ENCODE results near the gene TMTC1. TPM values are rescaled to one million over a fixed set of nuclear protein-coding genes. Genes with fewer than 3 reads are reported as not detected.

The TMTC1 gene
- total and polyA plus RNA-seq, 7 experiments from 2014 or later, result 0.19 to 2.8 (median 0.46) TPM; not detected in 3

DNA sequence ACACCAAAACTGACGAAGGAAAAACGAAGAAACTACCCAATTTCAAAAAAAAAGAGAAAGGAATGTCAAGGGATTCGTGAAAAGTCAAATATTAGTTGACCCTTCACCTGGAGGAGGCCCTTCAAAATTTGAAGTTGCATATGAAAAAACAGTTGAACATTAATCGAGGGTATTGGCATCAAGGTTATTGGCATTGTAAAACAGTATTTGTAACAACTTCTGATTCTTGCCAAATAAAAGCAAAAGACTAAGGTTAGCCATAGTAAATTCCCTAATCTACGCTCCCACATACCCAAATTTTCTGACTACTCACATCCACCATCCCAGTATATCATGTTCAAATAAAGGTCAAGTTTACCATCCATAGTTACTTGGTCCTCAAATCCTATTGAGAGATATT, 118.6 kb downstream of the TMTC1 start:
- POLR2A ChIA-PET, result no interaction called here

DNA sequence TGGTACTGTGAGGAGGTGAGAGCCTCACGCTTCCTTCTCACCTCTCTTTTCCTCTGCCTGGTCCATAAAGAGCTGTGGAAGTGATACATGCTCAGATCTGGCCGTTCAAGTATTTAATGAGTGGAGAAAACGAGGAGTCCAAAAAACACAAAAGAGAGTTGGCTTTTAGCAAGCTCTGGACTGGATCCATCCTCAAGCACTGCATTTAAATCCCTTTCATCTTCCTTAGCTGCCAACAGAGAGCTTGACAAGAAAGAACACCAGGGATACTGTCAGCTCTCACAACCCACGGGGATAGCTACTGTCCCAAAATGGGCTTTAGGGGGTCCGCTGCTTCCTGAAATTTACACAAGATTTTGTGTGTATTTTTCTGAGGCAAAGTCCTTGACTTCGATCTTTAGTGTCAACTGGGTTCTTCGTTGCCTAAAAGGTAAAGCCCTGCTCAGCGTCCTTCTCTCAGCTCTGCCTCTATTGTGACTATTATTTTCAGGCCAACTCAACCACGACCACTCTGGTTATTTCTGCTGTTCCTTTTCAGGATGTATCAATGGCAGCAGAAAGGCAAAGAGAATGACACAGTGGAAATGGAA, 120.9 kb downstream of the TMTC1 start:
- POLR2A ChIA-PET, result no interaction called here
- ATAC-seq (no peak), DNase-seq (no peak)
- H3K27me3 Mint-ChIP-seq, result peaks cover 0 to 3% (median 0%) of the 10 kb centered on the region in 5 donors
- no peak overlapping the region for H3K4me3 Mint-ChIP-seq
- H3K36me3 Mint-ChIP-seq, result no peaks in the 10 kb centered on the region
- no peaks in the 10 kb centered on the region for H3K4me1 Mint-ChIP-seq
- Histone ChIP-seq H3K4me3 (ENCODE audit: low read length) (no peak overlapping the region), H3K27me3 (ENCODE audit: control insufficient read depth in 2 of 2, insufficient read depth in 2 of 2, low read length in 2 of 2) (no peaks in the 10 kb centered on the region), H3K36me3 (ENCODE audit: control insufficient read depth in 2 of 3, insufficient read depth in 3 of 3, low read length in 3 of 3) (no peaks in the 10 kb centered on the region), H3K9me3 (ENCODE audit: control insufficient read depth in 2 of 3, low read length in 3 of 3) (no peaks in the 10 kb centered on the region), H3K4me1 (ENCODE audit: control insufficient read depth in 2 of 2, insufficient read depth in 2 of 2, low read length in 2 of 2) (no peaks in the 10 kb centered on the region), H3K27ac (ENCODE audit: low read depth, low read length) (no peak overlapping the region)
- intact Hi-C loops (cut with micrococcal nuclease), result no loop called here
- CTCF ChIA-PET, result no interaction called here
- H3K9me3 Mint-ChIP-seq, result peaks cover 0 to 1% (median 0%) of the 10 kb centered on the region in 11 donors
- H3K27ac Mint-ChIP-seq, result no peak overlapping the region

More for the DNA sequence above, 118.6 kb downstream of the TMTC1 start:
- Mint-ChIP-seq H3K27ac (no peak overlapping the region), H3K27me3 (peaks cover 0 to 7% (median 0%) of the 10 kb centered on the region in 5 donors), H3K4me1 (no peaks in the 10 kb centered on the region), H3K4me3 (no peak overlapping the region), H3K36me3 (no peaks in the 10 kb centered on the region), H3K9me3 (peaks cover 0 to 1% (median 0%) of the 10 kb centered on the region in 11 donors)
- H3K9me3 ChIP-seq (ENCODE audit: control insufficient read depth in 2 of 3, low read length in 3 of 3), result no peaks in the 10 kb centered on the region
- DNase-seq, result no peak
- CTCF ChIA-PET, result no interaction called here
- H3K36me3 ChIP-seq (ENCODE audit: control insufficient read depth in 2 of 3, insufficient read depth in 3 of 3, low read length in 3 of 3), result no peaks in the 10 kb centered on the region
- H3K4me3 ChIP-seq (ENCODE audit: low read length), result no peak overlapping the region
- H3K4me1 ChIP-seq (ENCODE audit: control insufficient read depth in 2 of 2, insufficient read depth in 2 of 2, low read length in 2 of 2), result no peaks in the 10 kb centered on the region
- intact Hi-C loops (cut with micrococcal nuclease), result no loop called here
- ATAC-seq, result no peak
- H3K27me3 ChIP-seq (ENCODE audit: control insufficient read depth in 2 of 2, insufficient read depth in 2 of 2, low read length in 2 of 2), result no peaks in the 10 kb centered on the region
- H3K27ac ChIP-seq (ENCODE audit: low read depth, low read length), result no peak overlapping the region

DNA sequence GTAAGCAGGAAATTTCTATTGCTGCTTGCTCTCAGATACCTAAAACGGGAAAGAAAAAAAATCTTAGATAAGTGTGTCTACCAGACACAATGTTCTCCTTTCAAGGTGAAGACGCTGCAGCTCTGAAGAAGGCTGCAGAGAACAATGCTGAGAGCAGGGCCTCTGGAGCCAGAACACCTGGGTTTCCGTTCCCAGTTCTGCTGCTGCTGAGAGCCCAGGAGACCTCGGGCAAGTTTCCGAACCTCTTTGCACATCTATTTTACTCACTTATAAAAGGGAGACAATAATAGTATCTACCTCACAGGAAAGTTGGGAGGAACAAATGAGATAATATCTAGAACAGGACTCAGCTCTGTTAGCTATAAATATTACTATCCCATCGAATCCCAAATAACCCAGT, 122.9 kb downstream of the TMTC1 start:
- Mint-ChIP-seq H3K9me3 (peaks cover 0 to 1% (median 0%) of the 10 kb centered on the region in 11 donors), H3K27me3 (peaks cover 0 to 14% (median 0%) of the 10 kb centered on the region in 5 donors), H3K4me1 (no peaks in the 10 kb centered on the region), H3K36me3 (no peaks in the 10 kb centered on the region), H3K4me3 (no peak overlapping the region), H3K27ac (no peak overlapping the region)
- ChIA-PET CTCF (no interaction called here), POLR2A (no interaction called here)
- H3K4me3 ChIP-seq (ENCODE audit: low read length), result no peak overlapping the region
- no peaks in the 10 kb centered on the region for H3K36me3 ChIP-seq (ENCODE audit: control insufficient read depth in 2 of 3, insufficient read depth in 3 of 3, low read length in 3 of 3)
- H3K27me3 ChIP-seq (ENCODE audit: control insufficient read depth in 2 of 2, insufficient read depth in 2 of 2, low read length in 2 of 2), result no peaks in the 10 kb centered on the region
- intact Hi-C loops (cut with micrococcal nuclease), result no loop called here
- ATAC-seq, result no peak
- DNase-seq, result no peak
- no peak overlapping the region for H3K27ac ChIP-seq (ENCODE audit: low read depth, low read length)
- no peaks in the 10 kb centered on the region for H3K4me1 ChIP-seq (ENCODE audit: control insufficient read depth in 2 of 2, insufficient read depth in 2 of 2, low read length in 2 of 2)
- no peaks in the 10 kb centered on the region for H3K9me3 ChIP-seq (ENCODE audit: control insufficient read depth in 2 of 3, low read length in 3 of 3)

DNA sequence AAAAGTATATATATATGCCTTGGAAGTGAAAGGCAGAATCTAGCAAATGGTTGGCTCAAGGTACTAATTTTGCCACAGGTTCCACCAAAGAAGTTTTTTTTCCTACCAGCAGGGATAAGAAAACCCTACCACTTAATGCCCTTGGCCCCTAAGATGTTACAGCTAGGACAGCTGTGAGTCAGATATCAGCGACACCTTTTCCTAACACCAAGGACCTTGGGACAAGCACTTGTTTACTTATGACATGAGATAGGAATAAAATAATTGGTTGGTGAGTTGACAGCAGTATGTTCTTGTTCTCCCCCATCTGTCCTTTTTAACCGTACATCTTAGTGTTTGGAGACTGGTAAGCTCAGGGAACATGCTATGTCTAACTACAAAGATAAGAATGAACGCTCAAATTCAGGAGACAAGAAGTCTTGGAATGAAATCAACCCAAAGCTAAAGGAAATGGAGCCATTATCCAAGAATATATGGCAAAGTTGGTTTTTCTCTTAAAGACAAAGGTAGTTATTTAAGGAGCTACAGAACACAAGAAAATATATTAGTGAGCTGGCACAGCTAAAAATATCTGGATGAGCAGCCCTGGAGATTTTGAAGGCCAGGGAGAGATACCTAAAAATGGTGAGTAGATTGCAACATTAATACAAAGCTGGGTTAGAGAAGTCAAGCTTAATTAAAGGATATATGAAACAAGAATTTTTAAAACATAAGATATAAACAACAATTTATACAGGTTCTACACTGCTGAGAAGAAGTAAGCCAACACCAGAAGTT, 126.8 kb downstream of the TMTC1 start:
- H3K4me1 ChIP-seq (ENCODE audit: control insufficient read depth in 2 of 2, insufficient read depth in 2 of 2, low read length in 2 of 2), result no peaks in the 10 kb centered on the region
- Mint-ChIP-seq H3K36me3 (peaks cover 0 to 4% (median 0%) of the 10 kb centered on the region in 5 donors), H3K4me1 (no peaks in the 10 kb centered on the region), H3K4me3 (no peak overlapping the region), H3K9me3 (peaks cover 0 to 1% (median 0%) of the 10 kb centered on the region in 11 donors), H3K27ac (no peak overlapping the region), H3K27me3 (peaks cover 0 to 31% (median 2%) of the 10 kb centered on the region in 5 donors)
- no peak overlapping the region for H3K4me3 ChIP-seq (ENCODE audit: low read length)
- ATAC-seq, result no peak
- DNase-seq, result no peak
- H3K27me3 ChIP-seq (ENCODE audit: control insufficient read depth in 2 of 2, insufficient read depth in 2 of 2, low read length in 2 of 2), result no peaks in the 10 kb centered on the region
- POLR2A ChIA-PET, result no interaction called here
- intact Hi-C loops (cut with micrococcal nuclease), result no loop called here
- CTCF ChIA-PET, result no interaction called here
- H3K9me3 ChIP-seq (ENCODE audit: control insufficient read depth in 2 of 3, low read length in 3 of 3), result no peaks in the 10 kb centered on the region
- no peaks in the 10 kb centered on the region for H3K36me3 ChIP-seq (ENCODE audit: control insufficient read depth in 2 of 3, insufficient read depth in 3 of 3, low read length in 3 of 3)
- no peak overlapping the region for H3K27ac ChIP-seq (ENCODE audit: low read depth, low read length)

DNA sequence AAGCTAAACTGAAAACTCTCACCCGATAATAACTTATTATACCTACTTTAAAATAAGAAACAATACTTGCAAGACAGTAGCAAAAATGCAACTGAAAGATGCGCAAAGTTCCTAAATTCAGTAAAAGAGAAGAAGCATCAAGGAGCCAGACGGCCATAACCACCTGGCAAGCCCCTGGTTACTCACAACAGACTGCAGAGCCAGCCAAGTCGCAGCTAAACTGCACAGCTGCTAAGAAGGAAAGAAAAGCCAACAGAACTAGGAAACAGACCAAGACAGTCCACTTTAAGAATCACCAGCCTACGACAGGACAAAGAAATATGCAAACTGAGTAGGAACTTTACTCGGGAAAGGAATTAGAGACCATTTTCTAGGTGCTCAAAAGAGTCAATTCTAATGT, 127.9 kb downstream of the TMTC1 start:
- peaks cover 0 to 34% (median 6%) of the 10 kb centered on the region in 5 donors for H3K27me3 Mint-ChIP-seq
- H3K4me1 Mint-ChIP-seq, result no peaks in the 10 kb centered on the region
- peaks cover 0 to 4% (median 0%) of the 10 kb centered on the region in 5 donors for H3K36me3 Mint-ChIP-seq
- Histone ChIP-seq H3K27ac (ENCODE audit: low read depth, low read length) (no peak overlapping the region), H3K4me1 (ENCODE audit: control insufficient read depth in 2 of 2, insufficient read depth in 2 of 2, low read length in 2 of 2) (no peaks in the 10 kb centered on the region), H3K27me3 (ENCODE audit: control insufficient read depth in 2 of 2, insufficient read depth in 2 of 2, low read length in 2 of 2) (no peaks in the 10 kb centered on the region), H3K36me3 (ENCODE audit: control insufficient read depth in 2 of 3, insufficient read depth in 3 of 3, low read length in 3 of 3) (no peaks in the 10 kb centered on the region), H3K9me3 (ENCODE audit: control insufficient read depth in 2 of 3, low read length in 3 of 3) (no peaks in the 10 kb centered on the region), H3K4me3 (ENCODE audit: low read length) (no peak overlapping the region)
- DNase-seq (no peak), ATAC-seq (no peak)
- CTCF ChIA-PET, result no interaction called here
- intact Hi-C loops (cut with micrococcal nuclease), result no loop called here
- POLR2A ChIA-PET, result no interaction called here
- H3K4me3 Mint-ChIP-seq, result no peak overlapping the region
- H3K27ac Mint-ChIP-seq, result no peak overlapping the region
- H3K9me3 Mint-ChIP-seq, result no peaks in the 10 kb centered on the region

DNA sequence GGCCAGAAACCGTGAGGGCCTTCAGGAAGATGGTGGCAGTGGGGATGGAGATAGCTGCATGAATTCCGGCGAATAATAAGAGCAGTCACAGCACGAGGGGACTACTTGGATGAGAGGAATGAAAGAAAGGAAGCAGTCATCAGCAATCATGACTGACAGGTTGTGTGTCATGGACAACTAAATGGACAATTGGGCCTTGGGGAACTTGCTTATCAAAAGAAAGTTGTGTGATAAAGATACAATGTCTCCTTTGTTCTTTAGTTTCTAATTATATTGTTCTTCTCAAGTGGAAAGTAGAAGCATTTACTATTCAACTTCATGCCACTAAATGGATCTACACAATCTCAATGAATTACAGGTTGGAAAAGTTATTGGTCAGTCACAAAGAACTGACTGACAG, 130.5 kb downstream of the TMTC1 start:
- Histone ChIP-seq H3K27ac (ENCODE audit: low read depth, low read length) (no peak overlapping the region), H3K36me3 (ENCODE audit: control insufficient read depth in 2 of 3, insufficient read depth in 3 of 3, low read length in 3 of 3) (no peaks in the 10 kb centered on the region), H3K9me3 (ENCODE audit: control insufficient read depth in 2 of 3, low read length in 3 of 3) (no peaks in the 10 kb centered on the region), H3K27me3 (ENCODE audit: control insufficient read depth in 2 of 2, insufficient read depth in 2 of 2, low read length in 2 of 2) (no peaks in the 10 kb centered on the region), H3K4me1 (ENCODE audit: control insufficient read depth in 2 of 2, insufficient read depth in 2 of 2, low read length in 2 of 2) (no peaks in the 10 kb centered on the region), H3K4me3 (ENCODE audit: low read length) (no peak overlapping the region)
- no peaks in the 10 kb centered on the region for H3K4me1 Mint-ChIP-seq
- no peak overlapping the region for H3K27ac Mint-ChIP-seq
- intact Hi-C loops (cut with micrococcal nuclease), result no loop called here
- H3K4me3 Mint-ChIP-seq, result no peak overlapping the region
- ATAC-seq (no peak), DNase-seq (no peak)
- ChIA-PET POLR2A (no interaction called here), CTCF (no interaction called here)
- peaks cover 0 to 44% (median 6%) of the 10 kb centered on the region in 5 donors for H3K27me3 Mint-ChIP-seq
- H3K36me3 Mint-ChIP-seq, result peaks cover 0 to 4% (median 0%) of the 10 kb centered on the region in 5 donors
- H3K9me3 Mint-ChIP-seq, result no peaks in the 10 kb centered on the region

DNA sequence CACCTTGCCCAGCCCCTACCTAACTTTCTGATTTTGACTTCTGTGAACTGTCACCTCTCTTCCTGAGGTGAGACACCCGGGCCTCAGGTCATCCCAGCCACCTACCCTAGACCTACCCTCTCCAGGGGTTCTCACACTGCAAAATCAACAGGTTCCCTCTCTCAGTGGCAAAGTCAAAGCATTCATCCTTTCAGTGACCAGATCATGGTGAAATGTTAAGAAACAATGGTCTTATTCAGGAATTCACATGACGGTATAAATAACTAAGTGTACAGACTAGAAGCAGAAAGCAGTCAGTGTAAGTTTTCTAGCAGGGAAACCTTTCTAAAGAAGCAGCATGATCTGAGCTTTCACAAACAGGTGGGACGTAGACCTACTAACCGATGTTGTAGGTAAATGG, 133.4 kb downstream of the TMTC1 start:
- no peaks in the 10 kb centered on the region for H3K27me3 ChIP-seq (ENCODE audit: control insufficient read depth in 2 of 2, insufficient read depth in 2 of 2, low read length in 2 of 2)
- ATAC-seq, result no peak
- Mint-ChIP-seq H3K9me3 (no peaks in the 10 kb centered on the region), H3K27ac (no peak overlapping the region), H3K4me3 (no peak overlapping the region), H3K4me1 (no peaks in the 10 kb centered on the region), H3K36me3 (peaks cover 0 to 4% (median 0%) of the 10 kb centered on the region in 5 donors), H3K27me3 (peaks cover 0 to 28% (median 6%) of the 10 kb centered on the region in 5 donors)
- no peak overlapping the region for H3K27ac ChIP-seq (ENCODE audit: low read depth, low read length)
- intact Hi-C loops (cut with micrococcal nuclease), result no loop called here
- ChIA-PET CTCF (no interaction called here), POLR2A (no interaction called here)
- H3K4me3 ChIP-seq (ENCODE audit: low read length), result no peak overlapping the region
- no peak for DNase-seq
- H3K4me1 ChIP-seq (ENCODE audit: control insufficient read depth in 2 of 2, insufficient read depth in 2 of 2, low read length in 2 of 2), result no peaks in the 10 kb centered on the region
- no peaks in the 10 kb centered on the region for H3K9me3 ChIP-seq (ENCODE audit: control insufficient read depth in 2 of 3, low read length in 3 of 3)
- no peaks in the 10 kb centered on the region for H3K36me3 ChIP-seq (ENCODE audit: control insufficient read depth in 2 of 3, insufficient read depth in 3 of 3, low read length in 3 of 3)

Measured in naive thymus-derived CD4-positive, alpha-beta T cell (primary cell).